ENCODE results near the gene PAN2.

PAN2 gene

GRCh38 chr12:56304276-56304675 is 29.5 kb downstream of the PAN2 start:
- H3K4me3 ChIP-seq (ENCODE audit: low read depth, low read length) = no peak overlapping the region
- TF ChIP-seq, protein P1, sequence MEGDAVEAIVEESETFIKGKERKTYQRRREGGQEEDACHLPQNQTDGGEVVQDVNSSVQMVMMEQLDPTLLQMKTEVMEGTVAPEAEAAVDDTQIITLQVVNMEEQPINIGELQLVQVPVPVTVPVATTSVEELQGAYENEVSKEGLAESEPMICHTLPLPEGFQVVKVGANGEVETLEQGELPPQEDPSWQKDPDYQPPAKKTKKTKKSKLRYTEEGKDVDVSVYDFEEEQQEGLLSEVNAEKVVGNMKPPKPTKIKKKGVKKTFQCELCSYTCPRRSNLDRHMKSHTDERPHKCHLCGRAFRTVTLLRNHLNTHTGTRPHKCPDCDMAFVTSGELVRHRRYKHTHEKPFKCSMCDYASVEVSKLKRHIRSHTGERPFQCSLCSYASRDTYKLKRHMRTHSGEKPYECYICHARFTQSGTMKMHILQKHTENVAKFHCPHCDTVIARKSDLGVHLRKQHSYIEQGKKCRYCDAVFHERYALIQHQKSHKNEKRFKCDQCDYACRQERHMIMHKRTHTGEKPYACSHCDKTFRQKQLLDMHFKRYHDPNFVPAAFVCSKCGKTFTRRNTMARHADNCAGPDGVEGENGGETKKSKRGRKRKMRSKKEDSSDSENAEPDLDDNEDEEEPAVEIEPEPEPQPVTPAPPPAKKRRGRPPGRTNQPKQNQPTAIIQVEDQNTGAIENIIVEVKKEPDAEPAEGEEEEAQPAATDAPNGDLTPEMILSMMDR (IDR thresholded peaks at IDR 0.05; ENCODE audit: low read depth, low read length) = no peak

DNA sequence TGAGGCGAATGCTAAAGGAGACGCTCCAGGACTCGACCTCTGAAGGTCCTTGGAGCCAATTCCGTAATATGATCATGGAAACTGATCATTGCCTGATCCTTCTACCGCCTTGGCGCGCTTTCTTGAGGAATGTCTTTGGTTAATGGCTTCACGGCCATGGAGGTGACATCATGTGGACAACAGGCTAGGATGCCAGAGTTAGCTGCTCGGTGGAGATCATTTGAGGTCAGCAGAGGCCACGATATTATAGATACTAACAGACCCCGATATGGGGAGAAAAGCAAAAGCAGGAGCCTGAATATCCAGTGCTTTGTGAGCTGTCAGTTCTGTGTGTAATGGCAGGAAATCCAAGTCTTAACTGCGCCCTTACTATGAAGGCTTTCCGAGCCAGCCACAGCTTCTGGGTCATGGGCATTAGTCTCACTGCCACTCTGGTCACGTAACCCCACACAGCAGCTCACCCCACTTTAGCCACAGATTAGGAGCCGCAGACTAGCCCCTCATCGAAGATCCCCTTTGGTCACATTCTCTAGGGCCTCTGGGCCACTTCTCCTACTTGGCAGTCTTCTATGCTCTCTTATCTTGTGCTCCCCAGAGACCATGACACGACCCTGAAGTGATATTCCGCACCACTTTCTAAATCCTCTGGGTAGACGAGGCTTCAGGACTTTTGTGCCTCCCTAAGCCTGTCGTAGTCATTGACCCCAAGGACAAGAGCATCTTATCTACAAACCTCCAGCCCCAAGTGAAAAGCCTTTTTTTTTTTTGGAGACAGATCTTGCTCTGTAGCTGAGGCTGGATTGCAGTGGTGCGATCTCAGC is 32.9 kb downstream of the PAN2 start:
- H3K4me3 ChIP-seq (ENCODE audit: low read depth, low read length) = peak overlapping the region; percentile 91
- TF ChIP-seq, protein P1 (IDR thresholded peaks at IDR 0.05; ENCODE audit: low read depth, low read length) = no peak

DNA sequence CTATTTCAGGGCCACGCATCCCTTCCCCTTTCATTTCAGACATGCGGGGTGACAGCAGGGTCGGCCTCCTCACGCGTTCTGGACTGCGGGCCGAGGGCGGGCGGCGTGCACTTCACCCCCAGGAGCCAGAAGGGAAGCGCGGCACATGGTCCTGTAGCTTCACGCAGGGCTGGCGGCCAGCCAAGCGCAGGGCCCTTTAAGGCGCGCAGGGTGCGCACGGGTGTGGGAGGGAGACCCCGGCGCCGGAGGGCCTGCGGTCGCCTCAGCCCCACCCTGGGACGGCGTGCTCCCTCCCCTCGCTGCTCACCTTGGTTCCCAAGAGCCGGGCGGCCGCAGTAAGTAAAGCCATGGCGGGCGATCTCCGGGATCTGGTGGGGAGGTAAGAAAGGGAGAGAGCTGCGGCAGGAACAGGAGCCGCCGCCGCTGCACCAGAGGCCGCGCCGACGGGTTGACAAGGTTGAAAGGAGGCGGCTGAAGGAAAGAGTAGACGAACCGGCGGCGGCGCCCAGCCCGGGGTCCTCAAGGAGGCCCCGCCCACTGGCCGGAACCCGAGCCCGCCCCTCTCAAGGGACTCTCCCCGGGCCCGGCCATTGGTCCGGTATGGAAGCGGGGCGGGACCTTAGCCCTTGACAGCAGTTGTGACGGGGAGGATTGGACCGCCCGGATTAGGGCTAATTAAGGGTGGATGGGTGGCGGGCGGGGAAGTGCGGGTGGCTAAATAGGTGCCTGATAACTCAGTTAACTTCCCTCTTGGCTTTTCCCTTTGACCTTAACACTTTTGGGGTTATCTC is 33.8 kb downstream of the PAN2 start, which contains the start of gene CS:
CS (minus strand) TSS at position 478 of the 791 bp plus-strand sequence; CDS start at position 349, 129 bp downstream.
- H3K4me3 ChIP-seq (ENCODE audit: low read depth, low read length) = peak within 1 kb of the TSS; percentile 91
- TF ChIP-seq, protein P1 (IDR thresholded peaks at IDR 0.05; ENCODE audit: low read depth, low read length) = no peak

- H3K4me3 ChIP-seq (ENCODE audit: low read depth, low read length) = peak overlapping the region; percentile 91
These were observed 34.4 kb downstream of the PAN2 start for GRCh38 chr12:56299308-56299852.

DNA sequence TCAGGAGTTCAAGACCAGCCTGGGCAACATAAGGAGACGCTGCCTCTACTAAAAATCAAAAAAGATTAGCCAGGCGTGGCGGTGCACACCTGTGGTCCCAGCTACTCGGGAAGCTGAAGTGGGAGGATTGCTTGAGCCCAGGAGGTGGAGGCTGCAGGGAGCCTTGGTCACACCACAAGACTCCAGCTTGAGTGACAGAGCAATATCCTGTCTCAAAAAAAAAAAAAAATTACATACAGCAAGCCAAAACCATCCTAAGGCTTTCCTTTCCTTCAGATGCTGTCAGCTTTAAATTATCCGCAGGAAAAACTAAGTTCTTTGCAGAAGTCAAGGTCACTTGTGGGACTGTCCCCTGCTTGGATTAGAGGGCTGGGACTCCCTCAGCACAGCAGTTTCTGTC is 35.0 kb downstream of the PAN2 start:
- TF ChIP-seq, protein P1 (IDR thresholded peaks at IDR 0.05; ENCODE audit: low read depth, low read length) = no peak
- peak overlapping the region; percentile 91 for H3K4me3 ChIP-seq (ENCODE audit: low read depth, low read length)

More at GRCh38 chr12:56299308-56299852, 34.4 kb downstream of the PAN2 start:
- TF ChIP-seq, protein P1 (IDR thresholded peaks at IDR 0.05; ENCODE audit: low read depth, low read length) = no peak

- TF ChIP-seq, protein P1 (IDR thresholded peaks at IDR 0.05; ENCODE audit: low read depth, low read length) = no peak
- H3K4me3 ChIP-seq (ENCODE audit: low read depth, low read length) = no peak overlapping the region
These were observed 36.4 kb downstream of the PAN2 start for GRCh38 chr12:56297400-56297799.
